HL-60 (cell line): ENCODE data around the gene TLCD1.

Experiments used
- DNase-seq, 2 experiments: peaks; one replicate each; pipeline ENCODE4 v3.0.0-alpha.2; 2010 to 2020; ENCODE audit warnings: low read depth in 1 of 2, low spot score in 1 of 2
- H3K27ac ChIP-seq: fragments of 250-450 bp; sonication (Bioruptor Pico); replicated peaks from 2 replicates; pipeline ENCODE4 v1.5.1; 2020; ENCODE audit warnings: mild to moderate bottlenecking, moderate library complexity
- H3K27me3 ChIP-seq: fragments of 250-450 bp; sonication (Bioruptor Pico); 2 replicates; pipeline ENCODE4 v1.5.1; 2021; ENCODE audit warnings: mild to moderate bottlenecking, moderate library complexity; ENCODE audit not compliant: insufficient read depth, poor library complexity, severe bottlenecking
- H3K4me3 ChIP-seq: replicated peaks from 2 replicates; pipeline ENCODE4 v1.5.1; 2011; ENCODE audit warnings: mild to moderate bottlenecking, control low read depth, low read length; ENCODE audit not compliant: insufficient read depth
- GABPA ChIP-seq: IDR thresholded peaks from 2 replicates; pipeline ENCODE4 v1.6.1; 2012; ENCODE audit warnings: low read depth
- POLR2AphosphoS5 ChIP-seq: IDR thresholded peaks from 2 replicates; pipeline ENCODE4 v1.6.1; 2012; ENCODE audit warnings: low read depth
- REST ChIP-seq: IDR thresholded peaks from 2 replicates; pipeline ENCODE4 v1.6.1; 2012; ENCODE audit warnings: low read depth; ENCODE audit not compliant: insufficient replicate concordance
- SPI1 ChIP-seq: IDR thresholded peaks from 2 replicates; pipeline ENCODE4 v1.6.1; 2012; ENCODE audit warnings: low read depth, mild to moderate bottlenecking, borderline replicate concordance
- TF ChIP-seq, protein P1 (sequence below): IDR thresholded peaks from one replicate; pipeline ENCODE4 v1.5.1; 2011; ENCODE audit warnings: low read length, control low read depth, inconsistent platforms; ENCODE audit not compliant: insufficient read depth

The TLCD1 gene

GRCh38 chr17:28702026-28702751 is 23.8 kb downstream of the TLCD1 start:
- no peak overlapping the region for H3K4me3 ChIP-seq
- H3K27me3 ChIP-seq = no peaks in the 10 kb centered on the region
- DNase-seq = no peak
- H3K27ac ChIP-seq = no peak overlapping the region
- TF ChIP-seq GABPA (no peak), SPI1 (no peak), POLR2AphosphoS5 (no peak), REST (no peak)
- TF ChIP-seq, protein P1, sequence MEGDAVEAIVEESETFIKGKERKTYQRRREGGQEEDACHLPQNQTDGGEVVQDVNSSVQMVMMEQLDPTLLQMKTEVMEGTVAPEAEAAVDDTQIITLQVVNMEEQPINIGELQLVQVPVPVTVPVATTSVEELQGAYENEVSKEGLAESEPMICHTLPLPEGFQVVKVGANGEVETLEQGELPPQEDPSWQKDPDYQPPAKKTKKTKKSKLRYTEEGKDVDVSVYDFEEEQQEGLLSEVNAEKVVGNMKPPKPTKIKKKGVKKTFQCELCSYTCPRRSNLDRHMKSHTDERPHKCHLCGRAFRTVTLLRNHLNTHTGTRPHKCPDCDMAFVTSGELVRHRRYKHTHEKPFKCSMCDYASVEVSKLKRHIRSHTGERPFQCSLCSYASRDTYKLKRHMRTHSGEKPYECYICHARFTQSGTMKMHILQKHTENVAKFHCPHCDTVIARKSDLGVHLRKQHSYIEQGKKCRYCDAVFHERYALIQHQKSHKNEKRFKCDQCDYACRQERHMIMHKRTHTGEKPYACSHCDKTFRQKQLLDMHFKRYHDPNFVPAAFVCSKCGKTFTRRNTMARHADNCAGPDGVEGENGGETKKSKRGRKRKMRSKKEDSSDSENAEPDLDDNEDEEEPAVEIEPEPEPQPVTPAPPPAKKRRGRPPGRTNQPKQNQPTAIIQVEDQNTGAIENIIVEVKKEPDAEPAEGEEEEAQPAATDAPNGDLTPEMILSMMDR = no peak

DNA sequence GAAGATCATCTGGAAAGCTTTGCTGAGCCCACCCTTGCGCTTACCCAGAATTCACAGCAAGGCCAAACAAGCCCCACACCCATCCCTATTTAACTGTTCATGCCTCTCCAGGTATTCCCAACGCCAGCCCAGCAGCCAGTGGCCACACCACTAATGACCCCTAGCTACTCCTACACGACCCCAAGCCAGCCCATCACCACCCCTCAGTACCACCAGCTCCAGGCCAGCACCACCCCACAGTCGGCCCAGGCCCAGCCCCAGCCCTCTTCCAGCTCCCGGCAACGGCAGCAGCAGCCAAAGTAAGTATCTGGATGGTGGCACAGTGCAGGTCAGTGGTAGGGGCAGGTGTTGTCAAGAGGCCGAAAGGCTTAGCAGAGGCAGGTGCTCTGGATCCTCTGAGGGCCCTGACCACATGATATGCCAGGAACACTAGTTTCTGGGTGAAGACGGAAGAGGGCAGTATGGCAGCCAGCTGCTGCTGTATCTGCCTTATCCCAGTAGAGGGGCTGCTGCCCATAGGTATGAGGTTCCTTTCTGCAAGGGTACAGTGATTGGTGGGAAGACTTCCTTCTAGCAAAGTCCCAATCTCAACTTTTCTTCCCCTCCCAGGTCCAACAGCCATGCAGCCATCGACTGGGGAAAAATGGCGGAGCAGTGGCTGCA is 25.1 kb downstream of the TLCD1 start:
- H3K4me3 ChIP-seq = no peak overlapping the region
- TF ChIP-seq, protein P1 = no peak
- no peak for TF ChIP-seq GABPA
- TF ChIP-seq POLR2AphosphoS5 = no peak
- no peak for TF ChIP-seq REST
- TF ChIP-seq SPI1 = no peak
- no peak overlapping the region for H3K27ac ChIP-seq
- DNase-seq = no peak
- H3K27me3 ChIP-seq = no peaks in the 10 kb centered on the region

GRCh38 chr17:28700278-28700677 is 25.8 kb downstream of the TLCD1 start:
- Histone ChIP-seq H3K4me3 (no peak overlapping the region), H3K27ac (no peak overlapping the region), H3K27me3 (no peaks in the 10 kb centered on the region)
- no peak for TF ChIP-seq SPI1
- TF ChIP-seq, protein P1 = no peak
- no peak for DNase-seq
